ENCODE measurements around the gene CEACAM16.

Gene CEACAM16

DNA sequence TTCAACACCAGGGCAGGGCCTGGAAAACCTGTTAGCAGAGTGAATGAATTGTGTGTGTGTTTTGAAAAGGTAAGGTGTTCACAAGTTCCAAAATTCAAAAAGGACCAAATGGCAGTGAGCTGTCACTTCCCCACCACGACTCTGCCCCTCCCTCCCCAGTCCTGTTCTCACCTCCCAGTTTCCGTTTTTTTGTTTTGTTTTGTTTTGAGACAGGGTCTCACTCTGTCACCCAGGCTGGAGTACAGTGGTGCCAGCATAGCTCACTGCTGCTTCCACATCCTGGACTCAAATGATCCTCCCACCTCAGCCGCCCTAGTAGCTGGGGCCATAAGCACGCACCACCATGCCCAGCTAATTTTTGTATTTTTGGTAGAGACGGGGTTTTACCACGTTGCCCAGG lies 29.2 kb downstream of the CEACAM16 start:
- peak in 1 of 2 donors; percentile 21 for DNase-seq

- no peak for DNase-seq
Observed at GRCh38 chr19:44729516-44730033, 30.6 kb downstream of the CEACAM16 start.

- no peak for DNase-seq
Observed at GRCh38 chr19:44731081-44731480, 32.1 kb downstream of the CEACAM16 start.

DNA sequence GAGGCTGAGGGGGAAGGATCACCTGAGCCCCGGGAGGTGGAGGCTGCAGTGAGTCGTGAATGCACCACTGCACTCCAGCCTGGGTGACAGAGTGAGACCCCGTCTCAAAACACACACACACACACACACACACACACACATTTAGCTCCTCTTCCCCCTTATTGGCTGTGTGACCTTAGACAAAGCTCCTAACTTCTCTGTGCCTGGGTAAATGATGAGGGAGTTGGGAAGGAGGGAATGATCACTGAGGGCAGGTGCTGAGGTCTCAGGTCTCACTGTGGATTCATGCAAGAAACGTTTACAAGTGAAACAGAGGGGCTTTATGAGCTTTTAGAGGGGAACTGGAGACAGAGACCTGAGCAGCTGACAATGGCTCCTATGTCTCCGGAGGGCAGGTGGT lies 32.7 kb downstream of the CEACAM16 start:
- DNase-seq, result no peak

DNA sequence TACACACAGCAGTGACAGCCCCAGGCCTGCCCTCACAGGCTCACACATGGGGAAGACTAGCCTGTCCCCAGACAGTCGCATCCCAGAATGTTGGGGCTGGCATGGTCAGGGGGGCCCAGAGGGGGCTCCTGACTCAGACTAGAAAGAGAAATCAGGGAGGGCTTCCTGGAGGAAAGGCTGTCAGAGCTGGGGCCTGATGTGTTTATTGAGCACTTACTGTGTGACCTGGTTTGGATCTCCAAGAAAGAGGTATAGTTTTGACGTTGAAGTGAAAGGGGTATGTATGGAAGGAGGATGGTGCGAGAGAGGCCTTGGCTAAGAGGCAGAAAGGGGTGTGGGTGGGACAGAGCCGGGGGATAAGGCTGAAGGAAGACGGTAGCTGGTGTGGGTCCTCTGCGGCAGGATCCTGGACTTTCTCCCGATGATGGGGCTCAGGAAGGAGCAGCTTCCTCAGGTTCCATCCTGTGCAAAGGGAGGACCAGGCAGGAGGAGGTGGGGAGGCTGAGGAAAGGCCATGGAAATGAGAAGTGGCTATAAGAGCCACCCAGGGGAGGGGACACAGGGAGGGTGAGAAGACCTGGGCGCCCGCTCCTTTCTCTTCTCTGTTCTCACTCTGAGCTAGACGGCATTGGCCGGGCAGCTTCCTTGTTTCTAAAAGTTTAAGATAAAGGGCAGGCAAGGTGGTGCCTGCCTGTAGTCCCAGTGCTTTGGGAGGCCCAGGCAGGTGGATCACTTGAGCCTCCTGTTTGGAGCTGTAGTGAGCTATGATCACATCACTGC lies 33.5 kb downstream of the CEACAM16 start:
- no peak for DNase-seq

DNA sequence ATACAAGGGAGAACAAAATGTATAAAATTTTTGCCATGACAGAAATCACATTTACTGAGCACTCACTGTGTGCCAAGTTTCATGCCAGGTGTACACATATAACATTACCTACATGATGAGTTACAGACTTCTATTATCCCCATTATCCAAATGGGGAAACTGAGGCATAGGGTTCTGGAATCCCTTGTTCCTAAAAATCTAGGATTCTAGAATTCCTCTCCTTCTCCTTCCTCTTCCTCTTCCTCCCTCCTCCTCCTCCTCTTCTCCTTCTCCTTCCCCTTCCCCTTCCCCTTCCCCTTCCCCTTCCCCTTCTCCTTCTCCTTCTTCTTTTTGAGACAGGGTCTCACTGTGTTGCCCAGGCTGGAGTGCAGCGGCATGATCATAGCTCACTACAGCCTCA lies 35.4 kb downstream of the CEACAM16 start:
- no peak for DNase-seq

- DNase-seq, result no peak
Observed at GRCh38 chr19:44735011-44735410, 36.1 kb downstream of the CEACAM16 start.

DNA sequence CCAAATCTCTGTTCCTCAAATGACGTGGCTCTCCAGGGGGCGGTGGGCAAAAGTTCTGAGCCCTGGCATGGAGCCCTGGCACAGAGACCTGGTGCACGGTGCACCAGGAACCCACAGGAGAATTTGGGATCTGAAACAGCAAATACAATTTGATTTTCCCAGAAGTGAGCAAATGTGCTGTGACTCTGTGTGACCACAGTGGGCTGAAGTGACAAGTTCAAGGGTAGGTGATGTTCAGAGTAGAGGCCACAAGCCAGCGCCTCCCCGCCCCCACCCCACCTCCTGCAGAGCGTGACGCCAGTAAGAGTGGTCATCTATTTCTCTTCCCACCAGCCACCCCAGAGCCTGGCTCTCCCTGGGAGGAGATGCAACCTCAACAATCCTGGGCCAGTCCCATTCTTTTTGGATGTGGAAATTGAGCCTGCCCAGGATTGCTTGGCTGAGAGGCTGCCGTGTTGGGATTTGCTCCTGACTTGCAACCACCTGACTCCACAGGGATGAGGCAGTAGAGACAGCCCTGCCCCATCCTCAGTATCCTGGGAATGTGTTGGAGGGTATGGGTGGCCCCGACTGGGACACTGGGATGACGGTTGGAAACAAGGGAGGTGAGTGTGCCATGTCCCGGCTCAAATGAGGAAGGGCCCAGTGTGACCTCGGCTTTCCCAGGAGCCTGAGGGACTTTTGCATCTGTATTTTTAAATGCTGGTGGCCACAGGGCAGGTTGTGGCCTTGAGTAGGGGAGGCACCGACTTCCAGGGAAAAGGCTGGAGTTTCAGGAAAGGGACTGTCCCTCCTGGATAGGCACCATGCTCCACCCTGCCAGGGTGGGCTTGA lies 38.5 kb downstream of the CEACAM16 start:
- no peak for DNase-seq

DNA sequence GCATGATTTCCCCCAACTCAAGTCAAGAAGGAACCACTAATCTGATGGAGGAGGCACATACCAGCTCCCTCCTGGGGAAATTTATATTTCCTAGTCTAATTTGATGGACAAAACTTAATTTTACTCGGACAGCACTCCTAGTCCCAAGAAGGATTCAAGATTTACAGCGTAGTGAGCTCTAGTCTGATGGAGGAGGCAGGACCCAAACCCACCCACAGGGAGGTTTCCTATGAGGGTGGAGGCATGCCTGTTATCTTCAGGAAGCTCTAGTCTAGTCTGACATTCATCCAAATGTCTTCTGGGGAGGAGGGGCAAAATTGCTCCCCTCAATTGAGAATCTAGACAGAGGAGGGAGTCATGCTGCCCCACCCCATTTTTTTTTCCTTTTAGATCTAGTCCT lies 39.2 kb downstream of the CEACAM16 start:
- peak in 1 of 2 donors; percentile 4 for DNase-seq

DNA sequence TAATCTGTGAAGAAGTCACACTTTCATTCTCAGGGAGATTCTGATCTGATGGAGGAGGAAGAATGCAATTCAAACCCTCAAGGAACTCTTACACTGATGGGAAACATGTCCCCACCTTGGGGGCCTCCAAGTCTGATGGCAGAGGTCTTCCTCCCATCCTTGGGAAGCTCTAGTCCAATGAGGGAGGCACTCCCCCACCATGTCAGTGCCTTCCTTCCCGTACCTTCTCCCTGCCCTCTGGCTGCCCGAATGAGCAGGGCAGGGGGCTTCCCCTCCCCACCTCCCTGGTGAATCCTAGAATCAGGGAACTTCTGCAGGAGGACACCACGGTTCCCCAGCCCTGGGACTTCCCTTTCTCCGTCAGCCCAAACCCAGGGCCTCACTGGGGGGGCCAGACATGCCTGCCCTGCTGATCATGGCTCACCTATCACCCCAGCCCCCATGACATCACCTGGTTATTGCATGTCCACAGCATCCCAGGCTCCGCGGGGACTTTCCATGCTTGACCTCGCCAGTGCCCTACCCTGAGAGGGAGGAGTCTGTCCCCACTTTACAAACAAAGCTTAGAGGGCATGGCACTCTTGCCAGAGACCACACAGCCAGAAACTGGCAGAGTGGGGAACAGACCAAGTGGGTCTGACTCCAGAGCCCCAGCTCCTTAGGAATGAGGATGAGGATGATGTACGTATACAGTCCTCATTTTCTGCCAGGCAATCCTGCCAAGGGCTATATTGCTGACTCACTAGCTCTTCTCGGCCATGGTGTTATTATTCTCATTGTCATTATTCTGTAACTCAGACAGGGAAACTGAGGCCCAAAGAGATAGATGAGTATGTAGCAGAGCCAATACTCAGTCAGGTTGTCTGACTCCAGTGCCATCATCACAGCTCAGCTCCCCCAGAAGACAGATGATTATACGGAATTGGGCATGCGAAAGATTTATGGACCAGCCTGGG lies 39.9 kb downstream of the CEACAM16 start:
- DNase-seq, result no peak

- peak in 1 of 2 donors; percentile 9 for DNase-seq
Observed at GRCh38 chr19:44740351-44740824, 41.4 kb downstream of the CEACAM16 start.

DNA sequence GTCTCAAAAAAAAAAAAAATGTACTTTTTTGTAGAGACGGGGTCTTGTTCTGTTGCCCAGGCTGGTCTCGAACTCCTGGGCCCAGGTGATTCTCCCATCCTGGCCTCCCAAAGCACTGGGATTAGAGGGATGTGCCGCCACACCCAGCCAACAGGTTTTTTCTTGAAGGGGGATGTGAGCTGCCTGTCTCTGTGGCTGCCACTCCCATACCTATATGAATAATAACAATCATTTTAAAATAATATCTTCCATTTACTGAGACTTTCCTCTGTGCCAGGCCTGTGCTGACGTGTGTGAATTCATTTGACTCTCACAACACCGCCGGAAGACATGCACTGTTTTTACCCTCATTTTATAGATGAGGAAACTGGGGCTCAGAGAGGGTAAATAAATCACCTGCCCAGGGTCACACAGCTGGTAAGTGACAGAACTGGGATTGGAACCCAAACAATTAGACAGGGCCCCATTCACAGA lies 42.3 kb downstream of the CEACAM16 start:
- no peak for DNase-seq

DNA sequence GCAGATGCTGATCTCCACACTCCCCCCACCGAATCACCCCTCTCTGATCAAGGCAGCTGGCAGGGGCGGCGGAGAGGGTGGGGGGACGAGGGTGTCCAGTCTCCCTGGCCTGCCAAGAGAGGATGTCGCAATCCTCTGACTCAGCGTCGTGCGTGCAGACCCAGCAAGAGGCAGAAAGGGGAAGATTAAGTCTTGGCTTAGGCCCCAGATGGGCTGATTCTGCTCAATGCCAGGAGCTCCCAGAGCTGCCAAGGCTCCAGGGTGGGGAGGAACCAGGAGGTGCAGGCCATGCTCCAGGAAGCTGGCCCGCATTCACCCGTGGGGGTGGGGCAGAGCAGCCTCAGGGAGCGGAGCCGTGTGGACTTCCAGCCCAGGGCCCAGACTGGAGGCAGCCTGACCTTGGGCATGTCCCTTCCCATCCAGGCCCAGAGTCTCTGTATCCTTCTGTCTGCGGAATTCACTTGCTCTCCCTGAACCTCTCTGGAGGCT lies 42.9 kb downstream of the CEACAM16 start:
- DNase-seq, result peak; percentile 82 to 92

DNA sequence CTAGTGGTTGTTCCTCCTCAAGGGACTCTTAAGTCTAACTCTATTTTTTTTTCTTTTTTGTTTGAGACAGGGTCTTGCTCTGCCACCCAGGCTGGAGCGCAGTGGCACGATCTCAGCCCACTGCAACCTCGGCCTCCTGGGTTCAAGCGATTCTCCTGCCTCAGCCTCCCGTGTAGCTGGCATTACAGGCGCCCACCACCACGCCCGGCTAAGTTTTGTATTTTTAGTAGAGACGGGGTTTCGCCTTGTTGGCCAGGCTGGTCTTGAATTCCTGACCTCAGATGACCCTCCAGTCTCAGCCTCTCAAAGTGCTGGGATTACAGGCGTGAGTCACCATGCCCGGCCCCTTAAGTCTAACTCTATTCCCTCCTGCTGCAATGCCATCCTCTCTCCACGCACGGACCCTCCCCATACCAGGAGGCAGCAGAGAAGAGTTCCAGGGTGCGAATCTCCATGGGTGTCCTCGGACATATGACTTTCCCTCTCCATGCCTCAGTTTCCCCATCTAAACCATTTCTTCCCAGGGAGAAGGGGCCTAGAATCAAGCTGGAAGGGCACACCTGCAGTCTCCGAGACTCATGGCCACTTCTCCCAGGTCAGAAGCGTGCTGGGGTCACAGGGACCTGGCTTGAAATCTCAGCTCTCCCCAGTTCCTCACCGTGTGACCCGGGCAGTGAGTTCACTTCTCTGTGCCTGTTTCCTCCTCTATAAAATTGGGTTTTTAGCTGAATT lies 43.5 kb downstream of the CEACAM16 start:
- no peak for DNase-seq

GRCh38 chr19:44744871-44745332 lies 46.0 kb downstream of the CEACAM16 start:
- no peak for DNase-seq

DNA sequence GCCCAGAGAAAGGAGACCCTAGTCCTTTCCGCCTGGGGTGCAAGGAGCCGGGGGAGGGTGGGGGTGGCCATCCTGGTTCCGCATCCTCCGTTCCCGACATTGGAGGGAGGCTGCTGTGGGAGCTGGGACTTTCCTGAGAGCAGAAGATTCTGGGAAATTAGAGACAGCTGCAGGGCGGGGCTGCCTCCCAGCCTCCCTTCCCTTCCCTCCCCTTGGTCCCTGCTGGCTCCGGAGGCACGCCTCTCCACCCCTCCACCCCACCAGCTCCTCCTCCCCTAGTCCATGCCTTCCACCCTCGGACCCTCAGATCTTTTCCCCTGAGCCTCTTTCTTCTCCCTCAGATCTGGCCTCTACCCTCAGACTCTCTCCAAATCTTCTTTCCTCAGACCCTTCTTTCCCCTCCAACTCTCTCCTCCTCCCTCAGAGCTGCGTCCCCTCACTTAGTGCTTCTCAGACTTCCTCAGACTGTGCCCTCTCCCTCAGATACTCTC lies 46.4 kb downstream of the CEACAM16 start:
- no peak for DNase-seq

DNA sequence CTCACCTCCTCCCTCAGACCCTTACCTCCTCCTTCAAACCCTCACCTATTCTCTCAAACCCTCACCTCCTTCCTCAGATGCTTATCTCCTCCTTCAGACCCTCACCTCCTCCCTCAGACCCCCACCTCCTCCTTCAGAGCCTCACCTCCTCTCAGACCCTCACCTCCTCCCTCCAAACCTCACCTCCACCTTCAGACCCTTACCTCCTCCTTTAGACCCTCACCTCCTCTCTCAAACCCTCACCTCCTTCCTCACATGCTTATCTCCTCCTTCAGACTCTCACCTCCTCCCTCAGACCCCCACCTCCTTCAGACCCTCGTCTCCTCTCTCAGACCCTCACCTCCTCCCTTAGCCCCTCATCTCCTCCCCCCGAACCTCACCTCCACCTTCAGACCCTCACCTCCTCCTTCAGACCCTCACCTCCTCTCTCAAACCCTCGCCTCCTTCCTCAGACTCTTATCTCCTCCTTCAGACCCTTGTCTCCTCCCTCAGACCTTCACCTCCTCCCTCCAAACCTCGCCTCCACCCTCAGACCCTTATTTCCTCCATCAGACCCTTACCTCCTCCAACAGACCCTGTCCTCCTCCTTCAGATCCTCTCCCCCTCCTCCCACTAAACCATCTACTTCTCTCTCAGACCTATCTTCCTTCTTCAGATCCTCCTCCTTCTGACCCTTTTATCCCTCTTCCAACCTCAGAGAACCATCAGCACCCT lies 47.1 kb downstream of the CEACAM16 start:
- DNase-seq, result no peak

DNA sequence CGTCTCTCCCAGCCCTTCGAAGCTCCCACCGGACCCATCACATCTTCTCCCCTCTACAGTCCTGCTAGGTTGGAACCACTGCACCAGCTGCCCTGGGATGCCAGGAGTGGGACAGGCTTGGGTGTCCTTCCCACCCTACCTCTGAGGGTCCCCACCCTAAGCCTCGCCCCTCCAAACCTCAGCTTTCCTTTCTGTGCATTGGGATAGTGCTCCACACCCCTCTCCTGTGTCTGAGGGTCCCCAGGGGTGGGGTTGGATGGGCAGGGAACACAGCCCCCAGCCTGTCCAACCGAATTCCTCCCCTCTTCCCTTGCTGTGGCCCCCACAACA lies 47.6 kb downstream of the CEACAM16 start:
- DNase-seq, result no peak

DNA sequence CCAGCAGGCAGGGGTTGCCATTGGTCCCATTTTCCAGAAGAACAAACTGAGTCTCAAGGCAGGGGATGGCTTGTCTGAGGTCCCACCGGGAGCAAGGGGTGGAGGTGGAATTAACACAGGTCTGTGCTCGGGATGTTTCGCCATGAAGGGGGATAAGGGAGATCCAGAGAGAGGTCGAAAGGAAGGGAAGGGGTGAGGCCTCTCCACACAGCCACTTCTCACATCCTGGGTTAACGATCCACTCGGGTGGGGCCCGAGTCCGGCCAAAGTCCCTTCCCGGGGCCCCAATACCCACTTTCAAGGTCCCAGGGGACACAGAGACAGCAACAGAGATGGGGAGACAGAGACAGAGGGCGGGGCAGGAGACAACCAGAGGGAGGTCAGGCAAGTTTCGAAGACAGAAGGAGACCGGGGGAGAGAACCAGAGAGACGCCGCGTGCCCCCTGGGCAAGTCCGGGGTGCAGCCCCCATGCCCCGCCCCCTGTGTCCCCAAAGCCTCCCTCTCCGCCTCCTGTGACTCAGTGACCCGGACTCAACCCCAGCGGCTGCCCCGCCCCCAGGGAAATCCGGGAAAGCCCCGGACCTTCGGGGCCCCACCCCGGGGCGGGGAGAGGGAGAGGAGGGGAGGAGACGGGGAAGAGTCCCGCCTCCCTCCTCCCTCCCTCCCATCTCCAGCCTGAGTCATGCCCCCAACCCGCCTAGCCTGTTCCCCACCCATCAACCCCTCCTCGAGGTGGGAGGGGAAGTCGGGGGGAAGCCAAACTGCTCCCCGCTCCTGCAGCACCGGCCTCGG lies 48.2 kb downstream of the CEACAM16 start:
- DNase-seq, result peak; percentile 86 to 89

All from bone marrow (tissue), 2 donors.